Endothelial cell of umbilical vein (primary cell): Measurements from ENCODE around the gene DNMT1. TPM values are rescaled to one million over a fixed set of nuclear protein-coding genes. Genes with fewer than 3 reads are reported as not detected.

Experiments used
- BruUV-seq: library from RNA; stranded (reverse); fragments of 400-500 nt; replicated peaks from 2 replicates; lab custom pipeline; 2021; lab: Mats Ljungman, UMichigan
- CTCF ChIA-PET: fragments of 300-600, 350-600 bp; sonication (Branson Sonifier 250); formaldehyde crosslinking; loops from one replicate; lab custom pipeline; 2021; ENCODE audit warnings: antibody characterized with exemption, inconsistent platforms; lab: Charles Lee
- POLR2A ChIA-PET: fragments of 300-600, 350-600 bp; sonication (Branson Sonifier 250); formaldehyde crosslinking; loops from one replicate; lab custom pipeline; 2021; ENCODE audit warnings: antibody characterized with exemption, inconsistent platforms; lab: Charles Lee
- DNase-seq: peaks from one replicate; pipeline ENCODE4 v3.0.0-alpha.2; 2011; ENCODE audit warnings: low read depth, low spot score
- FAIRE-seq: peaks from 2 replicates; lab custom pipeline; 2011; peaks lifted over from hg19 to GRCh38; lab: Jason Lieb, UNC
- H2AFZ ChIP-seq: 2 replicates; pipeline ENCODE4 v1.6.0; 2012; ENCODE audit warnings: low read depth, low read length, control low read depth, inconsistent platforms
- H3K27ac ChIP-seq: 2 replicates; pipeline ENCODE4 v1.5.1; 2011; ENCODE audit warnings: low read depth, mild to moderate bottlenecking, control low read depth, low read length, moderate library complexity; ENCODE audit not compliant: insufficient read depth
- H3K27me3 ChIP-seq, 2 experiments: 2 replicates each; pipeline versions ENCODE4 v1.6.0 to v1.6.1; 2011; ENCODE audit warnings: low read length in 2 of 2, mixed read lengths in 1 of 2; ENCODE audit not compliant: control insufficient read depth in 2 of 2, insufficient read depth in 2 of 2
- H3K36me3 ChIP-seq, 2 experiments: 2 replicates in 1 of 2; 3 replicates in 1 of 2; pipeline ENCODE4 v1.5.1; 2011; ENCODE audit warnings: low read length in 2 of 2, mild to moderate bottlenecking in 1 of 2, moderate library complexity in 1 of 2; ENCODE audit not compliant: control insufficient read depth in 2 of 2, insufficient read depth in 2 of 2; ENCODE audit errors: extremely low read depth in 1 of 2
- H3K4me1 ChIP-seq: 3 replicates; pipeline ENCODE4 v1.5.1; 2011; ENCODE audit warnings: mild to moderate bottlenecking, low read length; ENCODE audit not compliant: control insufficient read depth, insufficient read depth; ENCODE audit errors: extremely low read depth
- H3K4me2 ChIP-seq: 2 replicates; pipeline ENCODE4 v1.6.1; 2011; ENCODE audit warnings: low read length, control low read depth, mixed read lengths; ENCODE audit not compliant: insufficient read depth
- H3K4me3 ChIP-seq, 3 experiments: fragments of 200-600 bp in 1 of 3; sonication (generic), shearing (Covaris generic) in 1 of 3; replicated peaks in 1 of 3; 2 replicates each; pipeline ENCODE4 v1.5.1; 2011 to 2016; ENCODE audit warnings: control low read depth in 3 of 3, low read length in 3 of 3, mild to moderate bottlenecking in 2 of 3, inconsistent platforms in 1 of 3, low read depth in 1 of 3, moderate library complexity in 1 of 3; ENCODE audit not compliant: insufficient read depth in 1 of 3
- H3K79me2 ChIP-seq: 2 replicates; pipeline ENCODE4 v1.6.0; 2012; ENCODE audit warnings: low read length, inconsistent platforms; ENCODE audit not compliant: control insufficient read depth, insufficient read depth
- H3K9ac ChIP-seq: replicated peaks from 2 replicates; pipeline ENCODE3; 2011; ENCODE audit warnings: low read length, control low read depth; ENCODE audit not compliant: insufficient read depth; ENCODE audit errors: extremely low read depth
- H3K9me1 ChIP-seq: replicated peaks from 3 replicates; pipeline ENCODE4 v1.6.0; 2011; ENCODE audit warnings: mild to moderate bottlenecking, low read length; ENCODE audit not compliant: control insufficient read depth, insufficient read depth; ENCODE audit errors: extremely low read depth
- H3K9me3 ChIP-seq: replicated peaks from 2 replicates; pipeline ENCODE4 v1.5.1; 2012; ENCODE audit warnings: low read length, inconsistent platforms; ENCODE audit not compliant: control insufficient read depth, insufficient read depth
- H4K20me1 ChIP-seq: replicated peaks from 2 replicates; pipeline ENCODE3; 2011; ENCODE audit warnings: mild to moderate bottlenecking, low read length; ENCODE audit not compliant: control insufficient read depth, insufficient read depth; ENCODE audit errors: extremely low read depth
- CTCF ChIP-seq, 2 donors: IDR thresholded peaks; 1 replicate in 1 of 2; 2 replicates in 1 of 2; pipeline ENCODE4 v1.5.1; 2011; ENCODE audit warnings: low read length in 2 of 2, mild to moderate bottlenecking in 2 of 2, moderate library complexity in 2 of 2, control low read depth in 1 of 2, inconsistent platforms in 1 of 2, low read depth in 1 of 2; ENCODE audit not compliant: insufficient read depth in 1 of 2; ENCODE audit errors: extremely low read depth in 1 of 2
- EZH2 ChIP-seq: IDR thresholded peaks from 2 replicates; pipeline ENCODE4 v1.6.1; 2012; ENCODE audit warnings: borderline replicate concordance, low read depth, mild to moderate bottlenecking, moderate library complexity, low read length, inconsistent platforms; ENCODE audit not compliant: severe bottlenecking
- FOS ChIP-seq: IDR thresholded peaks from 2 replicates; pipeline ENCODE4 v1.6.1; 2011; ENCODE audit warnings: mild to moderate bottlenecking, low read length, moderate library complexity, borderline replicate concordance; ENCODE audit not compliant: insufficient read depth
- GATA2 ChIP-seq: IDR thresholded peaks from 2 replicates; pipeline ENCODE4 v1.7.0; 2011; ENCODE audit warnings: low read depth, mild to moderate bottlenecking, moderate library complexity, mixed read lengths, low read length; ENCODE audit not compliant: insufficient read length, insufficient read depth
- JUN ChIP-seq: IDR thresholded peaks from 2 replicates; pipeline ENCODE4 v1.6.1; 2011; ENCODE audit warnings: borderline replicate concordance, low read depth; ENCODE audit not compliant: insufficient read length, insufficient read depth
- MYC ChIP-seq: IDR thresholded peaks from one replicate; pipeline ENCODE4 v1.6.1; 2011; ENCODE audit warnings: mild to moderate bottlenecking, low read depth, low read length
- POLR2A ChIP-seq: IDR thresholded peaks from 2 replicates; pipeline ENCODE4 v1.6.1; 2012; ENCODE audit warnings: low read depth, mild to moderate bottlenecking, control low read depth, low read length
- POLR2AphosphoS5 ChIP-seq: IDR thresholded peaks from 2 replicates; pipeline ENCODE4 v1.6.1; 2012; ENCODE audit warnings: low read depth, mild to moderate bottlenecking, control low read depth, low read length, moderate library complexity; ENCODE audit not compliant: insufficient read depth
- dilution Hi-C: fragments of 300-500 bp; cut with MboI; formaldehyde crosslinking; loops from one replicate; pipeline ENCODE4 v1.15.0; 2019; ENCODE audit warnings: low sequenced_read_pairs; ENCODE audit not compliant: extremely low pct_ligation_motif_present
- intact Hi-C: fragments of 100-400 bp; cut with micrococcal nuclease; formaldehyde crosslinking; loops from one replicate; pipeline ENCODE4 v1.10.0; 2022
- polyA plus RNA-seq, 4 experiments: library from polyadenylated mRNA; depleted of rRNA in 3 of 4; stranded (reverse) in 3 of 4; unstranded in 1 of 4; fragments of >200 nt; gene quantifications; 2 replicates each; pipeline versions ENCODE4 v1.2.1 to v1.2.3, GENCODE V29; 2011 to 2012; ENCODE audit warnings: missing spikeins in 1 of 4
- total RNA-seq: library from RNA; stranded (reverse); gene quantifications from 2 replicates; pipeline ENCODE4 v1.2.3, GENCODE V29; 2021
- TF ChIP-seq, protein P1 (sequence below): IDR thresholded peaks from 2 replicates; pipeline ENCODE4 v1.6.1; 2011; ENCODE audit not compliant: insufficient read depth, insufficient read length

DNMT1 gene
- total and polyA plus RNA-seq, 2 donors (not counting 3 experiments of a cell fraction or from before 2014, with no cell fraction given), result 53.4 to 165 TPM

DNA sequence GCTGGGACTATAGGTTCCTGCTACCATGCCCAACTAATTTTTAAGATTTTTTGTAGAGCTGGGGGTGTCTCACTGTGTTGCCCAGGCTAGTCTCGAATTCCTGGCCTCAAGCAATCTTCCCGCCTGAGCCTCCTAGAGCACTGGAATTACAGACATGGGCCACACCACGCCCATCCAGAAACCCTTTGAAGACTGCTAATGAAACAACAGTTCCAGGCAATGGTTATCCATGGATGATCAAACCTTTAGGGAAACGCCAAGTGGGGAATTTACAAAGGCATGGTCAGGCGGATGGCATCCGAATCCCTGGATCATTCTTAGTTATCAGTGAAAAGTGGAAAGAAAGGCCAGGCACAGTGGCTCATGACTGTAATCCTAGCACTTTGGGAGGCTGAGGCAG, 16.9 kb upstream of the DNMT1 start:
- DNase-seq (no peak), FAIRE-seq (no peak)
- POLR2A ChIA-PET, result no interaction called here
- Histone ChIP-seq H3K9ac (no peak overlapping the region), H3K9me1 (no peaks in the 10 kb centered on the region), H3K27me3 (peaks cover 0 to 1% of the 10 kb centered on the region in 2 experiments), H3K79me2 (no peaks in the 10 kb centered on the region), H3K4me2 (no peak overlapping the region), H3K9me3 (no peaks in the 10 kb centered on the region), H3K27ac (no peak overlapping the region), H3K4me1 (no peaks in the 10 kb centered on the region), H4K20me1 (no peaks in the 10 kb centered on the region), H3K36me3 (no peaks in the 10 kb centered on the region), H2AFZ (no peak overlapping the region), H3K4me3 (no peak overlapping the region)
- dilution Hi-C loops, result no loop called here
- CTCF ChIA-PET, result interaction anchor here (1.4 to 2.5 kb wide), 2 partner anchors 17 to 38 kb away, joined by 6 to 10 read pairs; no protein-coding TSS in a partner anchor
- no TSS peak for BruUV-seq
- intact Hi-C loops, result no loop called here
- no peak for TF ChIP-seq EZH2
- TF ChIP-seq CTCF (IDR thresholded peaks at IDR 0.05; ENCODE audit: extremely low read depth in 1 of 2, insufficient read depth in 1 of 2, low read depth in 1 of 2, low read length in 2 of 2), result no peak
- no peak for TF ChIP-seq FOS
- no peak for TF ChIP-seq MYC
- TF ChIP-seq POLR2AphosphoS5, result no peak
- no peak for TF ChIP-seq POLR2A
- TF ChIP-seq GATA2, result no peak
- no peak for TF ChIP-seq JUN
- TF ChIP-seq, protein P1, sequence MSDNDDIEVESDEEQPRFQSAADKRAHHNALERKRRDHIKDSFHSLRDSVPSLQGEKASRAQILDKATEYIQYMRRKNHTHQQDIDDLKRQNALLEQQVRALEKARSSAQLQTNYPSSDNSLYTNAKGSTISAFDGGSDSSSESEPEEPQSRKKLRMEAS, result no peak
